ENCODE measurements around the gene AGFG1. TPM values are rescaled to one million over a fixed set of nuclear protein-coding genes. Genes with fewer than 3 reads are reported as not detected.
"Not testable (repeated sequence)": the region's sequence is repeated elsewhere in the genome, so short reads cannot be mapped to it uniquely, and the experiment has no call there.

Gene AGFG1
- total RNA-seq, 1 donor from 2014 or later = 74.0 TPM

DNA sequence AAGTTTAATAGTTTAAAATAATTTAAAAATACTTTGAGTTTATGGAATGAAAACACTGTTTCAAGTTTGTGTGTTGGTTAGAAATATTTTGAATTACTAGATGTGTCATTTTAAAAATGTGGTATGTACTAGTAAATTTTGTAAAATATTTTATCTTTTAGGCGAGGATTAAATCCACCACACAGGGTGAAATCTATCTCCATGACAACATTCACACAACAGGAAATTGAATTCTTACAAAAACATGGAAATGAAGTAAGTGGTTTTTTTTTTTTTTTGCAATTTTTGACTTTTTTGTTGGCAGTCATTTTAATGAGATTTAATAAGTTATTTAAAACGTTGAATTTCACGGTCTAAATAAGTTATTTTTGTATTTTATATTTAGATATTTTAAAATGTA, 19.4 kb downstream of the AGFG1 start:
- intact Hi-C loops (cut with micrococcal nuclease) = no loop called here

DNA sequence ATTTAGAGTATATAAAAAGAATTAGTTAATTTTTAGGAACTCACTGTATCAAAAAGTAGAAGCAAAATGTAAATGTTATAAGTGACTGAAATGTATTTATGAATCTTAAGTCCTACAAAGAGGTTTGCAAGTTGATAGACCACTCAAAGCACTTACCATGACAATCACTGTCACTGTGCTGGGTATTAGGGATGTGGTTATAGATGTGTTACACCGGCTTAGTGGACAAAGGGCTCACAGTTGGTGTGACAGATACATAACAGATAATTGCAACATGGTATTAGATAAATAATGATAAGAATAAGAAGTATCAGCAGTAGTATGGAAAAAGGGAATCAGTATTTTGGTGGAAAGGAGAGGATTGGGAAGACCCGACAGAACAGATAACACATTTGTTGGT, 21.6 kb downstream of the AGFG1 start:
- intact Hi-C loops (cut with micrococcal nuclease) = no loop called here

DNA sequence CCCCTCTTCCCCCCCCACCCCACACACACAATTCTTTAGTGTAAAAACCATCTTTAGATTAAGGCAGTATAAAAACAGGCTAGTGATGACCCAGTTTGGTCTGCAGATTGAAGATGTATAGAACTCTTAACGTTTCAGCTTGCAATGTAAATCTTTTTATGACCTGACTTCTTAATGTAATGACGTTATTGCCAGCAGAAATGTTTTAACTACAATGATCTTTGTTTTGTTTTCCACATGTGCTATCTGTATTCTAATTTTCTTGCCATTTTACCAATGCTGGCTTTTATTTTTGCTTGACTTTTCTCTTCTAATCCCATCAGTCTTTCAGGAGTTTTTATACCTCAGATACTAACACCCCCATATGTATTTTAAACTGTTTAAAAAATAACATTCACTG, 25.2 kb downstream of the AGFG1 start:
- intact Hi-C loops (cut with micrococcal nuclease) = no loop called here

DNA sequence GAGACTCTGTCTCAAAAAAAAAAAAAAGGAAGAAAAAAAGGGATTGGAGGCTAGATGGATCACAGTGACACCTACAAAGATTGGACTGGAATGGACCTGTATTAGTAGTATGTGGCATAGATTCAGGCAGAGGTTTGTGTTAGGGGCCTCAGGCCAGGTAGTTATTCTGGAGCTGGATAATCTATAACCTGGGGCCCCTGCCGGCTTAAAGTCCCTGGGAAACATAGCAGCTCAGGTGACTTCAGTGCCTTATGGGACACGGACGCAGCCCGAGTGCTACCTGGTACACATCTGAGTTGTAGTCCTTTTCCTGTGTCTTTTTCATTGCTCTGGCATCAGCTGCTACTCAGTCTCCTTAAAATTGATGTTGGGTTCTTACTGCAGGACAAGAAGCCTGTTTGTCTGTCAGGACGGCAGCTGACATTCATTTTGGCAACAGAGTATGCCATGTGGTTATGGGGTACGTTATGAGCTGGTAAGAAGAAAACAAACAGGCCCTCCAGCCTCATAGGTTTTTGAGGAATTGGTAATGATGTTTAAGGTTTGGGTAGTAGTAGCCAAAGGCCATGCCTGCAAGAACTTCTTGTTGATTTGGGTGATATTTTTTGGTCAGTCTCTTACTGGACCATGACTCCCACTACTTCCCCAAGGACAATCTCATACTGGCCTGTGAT, 27.8 kb downstream of the AGFG1 start:
- intact Hi-C loops (cut with micrococcal nuclease) = no loop called here

DNA sequence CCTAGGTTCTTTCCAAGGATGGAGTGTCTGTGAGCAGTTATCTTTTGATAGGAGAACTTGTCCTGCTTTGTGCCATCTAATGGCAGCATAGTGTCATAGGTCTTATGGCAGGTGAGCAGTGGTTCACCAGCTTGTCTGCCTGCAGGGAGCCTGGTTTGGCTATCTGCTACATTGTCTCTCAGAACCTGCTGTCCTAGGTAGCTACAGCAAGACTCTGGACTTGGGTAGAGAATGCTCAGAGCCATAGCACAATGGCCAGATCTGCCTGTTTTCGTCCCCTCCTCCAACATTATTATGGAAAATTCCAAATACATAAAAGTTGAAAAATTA, 28.3 kb downstream of the AGFG1 start:
- intact Hi-C loops (cut with micrococcal nuclease) = no loop called here

DNA sequence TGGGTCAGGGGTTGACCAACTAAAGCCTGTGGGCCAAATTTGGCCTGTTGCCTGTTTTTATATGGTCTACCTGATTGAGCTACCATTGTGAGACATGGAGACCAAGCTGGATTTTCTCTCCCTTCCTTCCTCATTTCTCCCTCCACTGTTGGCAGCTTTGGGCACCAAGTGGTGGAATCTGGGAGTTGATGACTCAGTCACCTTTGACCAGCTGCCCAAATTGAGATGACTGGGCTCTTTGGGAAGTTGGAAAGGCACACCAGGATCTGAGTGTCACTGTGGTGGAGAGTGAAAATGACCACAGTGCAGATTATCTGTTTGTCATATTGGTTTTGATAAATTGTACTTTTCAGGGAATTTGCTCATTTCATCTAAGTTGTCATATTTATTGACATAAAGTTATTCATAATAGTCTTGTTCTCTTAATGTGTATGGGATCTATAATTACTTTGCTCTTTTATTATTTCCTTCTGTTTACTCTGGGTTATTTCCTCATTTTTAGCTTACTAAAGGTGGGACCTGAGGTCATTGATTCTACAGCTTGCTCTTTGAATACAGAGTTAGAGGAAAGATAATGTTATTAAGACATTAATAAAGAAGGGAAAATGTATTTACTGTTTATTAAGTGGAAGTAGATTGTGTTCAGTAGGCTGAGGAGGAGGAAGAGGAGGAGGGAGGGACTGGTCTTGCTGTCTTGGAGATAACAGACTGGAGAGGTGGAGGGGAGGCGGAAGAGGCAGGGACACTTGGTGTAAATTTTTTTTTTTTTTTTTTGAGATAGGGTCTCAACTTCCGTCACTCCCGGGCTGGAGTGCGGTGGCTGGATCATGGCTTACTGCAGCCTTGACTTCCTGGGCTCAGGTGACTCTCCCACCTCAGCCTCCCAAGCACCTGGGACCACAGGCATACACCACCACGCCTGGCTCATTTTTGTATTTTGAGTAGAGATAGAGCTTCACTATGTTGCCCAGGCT, 31.8 kb downstream of the AGFG1 start:
- intact Hi-C loops (cut with micrococcal nuclease) = no loop called here

DNA sequence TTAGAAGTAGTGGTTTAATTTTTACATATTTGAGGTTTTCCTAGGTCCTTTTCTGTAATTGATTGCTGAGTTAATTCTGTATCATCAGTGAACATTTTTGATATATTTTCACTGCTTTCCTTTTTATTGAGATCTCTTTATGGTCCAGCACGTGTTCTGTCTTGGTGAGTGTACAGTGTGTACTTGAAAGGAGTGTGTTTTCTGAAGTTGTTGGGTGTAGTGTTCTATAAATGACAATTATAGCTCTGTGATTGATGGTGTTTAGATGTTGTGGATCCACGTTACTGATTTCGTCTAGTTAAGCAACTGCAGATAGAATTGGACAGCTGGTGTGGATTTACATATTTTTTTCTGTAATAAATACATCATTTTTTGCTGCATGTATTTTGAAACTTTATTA, 32.7 kb downstream of the AGFG1 start:
- intact Hi-C loops (cut with micrococcal nuclease) = no loop called here

DNA sequence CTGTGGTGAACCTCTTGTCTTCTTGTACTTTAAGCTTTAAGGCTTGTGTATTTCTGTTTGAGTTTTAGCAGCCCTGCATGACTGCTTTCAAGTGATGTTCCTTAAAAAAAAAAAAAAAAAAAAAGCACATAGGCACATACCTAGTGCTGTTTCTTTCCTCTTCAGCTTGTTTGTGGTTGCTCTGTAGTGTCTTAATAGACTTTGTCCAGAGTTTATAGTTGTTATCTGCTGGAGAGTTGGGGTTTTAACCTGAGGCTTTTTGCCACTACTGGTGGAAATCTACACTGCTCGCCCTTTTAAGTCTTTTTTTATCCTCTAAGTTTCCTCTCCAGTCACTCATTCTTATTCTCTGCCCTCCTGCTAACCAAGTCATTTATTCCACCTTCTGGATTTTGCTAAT, 34.5 kb downstream of the AGFG1 start:
- intact Hi-C loops (cut with micrococcal nuclease) = no loop called here

DNA sequence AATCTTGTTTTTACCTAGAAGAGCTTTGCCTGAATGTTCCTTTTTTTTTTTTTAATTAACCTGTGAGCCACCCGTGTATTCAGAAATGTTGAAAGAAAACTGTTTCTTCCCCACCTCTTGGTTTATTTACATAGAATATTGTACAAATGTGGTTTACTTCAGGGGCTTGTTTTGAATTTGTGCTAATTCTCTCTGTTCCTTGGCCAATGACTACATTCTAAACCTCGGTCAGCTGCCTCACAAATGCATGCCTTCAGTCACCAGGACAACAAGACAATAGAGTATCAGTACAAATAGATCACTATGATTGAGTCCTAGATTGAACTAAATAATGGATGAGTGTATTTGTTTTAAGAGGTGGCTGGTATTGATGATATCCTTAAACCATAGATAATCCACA, 36.0 kb downstream of the AGFG1 start:
- intact Hi-C loops (cut with micrococcal nuclease) = no loop called here

DNA sequence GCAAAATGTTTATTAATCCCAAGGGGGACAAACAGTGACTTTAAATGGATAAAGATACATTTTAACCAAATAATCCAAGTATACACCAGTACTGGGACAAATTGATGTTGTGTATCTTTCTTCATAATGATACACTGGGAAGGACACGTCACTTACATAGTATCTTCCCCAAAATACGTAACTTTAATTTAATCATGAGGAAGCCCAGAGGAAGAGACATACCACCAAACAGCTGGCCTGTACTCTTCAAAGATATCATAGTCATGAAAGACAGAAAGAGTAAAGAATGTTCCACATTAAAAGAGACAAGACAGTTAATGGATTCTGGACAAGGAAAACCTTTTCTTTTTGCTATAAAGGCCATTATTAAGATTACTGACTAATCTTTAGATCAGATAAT, 37.1 kb downstream of the AGFG1 start:
- intact Hi-C loops (cut with micrococcal nuclease) = no loop called here

DNA sequence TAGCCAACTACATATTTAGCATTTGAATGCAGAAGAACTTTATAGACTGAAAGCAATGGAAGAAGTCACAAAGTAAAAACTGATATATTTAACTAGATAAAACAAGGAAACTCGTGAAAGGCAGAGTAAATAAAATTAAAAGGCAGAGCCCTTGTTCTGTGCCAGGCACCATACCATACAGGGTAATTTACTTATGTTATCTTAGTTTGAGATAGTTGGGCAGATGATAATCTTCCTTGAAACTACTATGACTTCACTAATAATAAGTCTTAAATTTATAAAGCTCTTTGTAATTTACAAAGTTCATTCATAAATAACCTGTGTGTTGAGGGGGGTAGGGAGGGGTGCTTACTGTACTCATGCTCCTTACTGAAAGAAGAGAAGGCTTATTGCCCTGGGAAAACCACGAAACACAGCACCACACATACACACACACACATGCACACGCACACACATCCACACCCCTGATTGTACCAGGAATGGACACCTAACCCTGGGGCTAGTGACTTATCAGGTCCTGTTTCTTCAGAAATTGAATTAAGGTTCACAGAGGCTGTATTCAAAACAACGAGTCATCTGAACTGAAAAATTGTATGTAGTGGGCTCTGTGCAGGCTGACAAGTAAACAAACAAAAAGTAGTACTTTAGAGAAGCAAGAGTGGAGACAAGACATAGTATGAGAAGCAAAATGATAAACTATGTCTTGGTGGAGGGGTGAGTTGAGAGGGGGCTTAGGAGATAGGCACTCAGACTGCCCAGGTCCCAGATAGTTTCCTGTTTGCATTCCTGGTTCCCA, 38.1 kb downstream of the AGFG1 start:
- intact Hi-C loops (cut with micrococcal nuclease) = no loop called here

DNA sequence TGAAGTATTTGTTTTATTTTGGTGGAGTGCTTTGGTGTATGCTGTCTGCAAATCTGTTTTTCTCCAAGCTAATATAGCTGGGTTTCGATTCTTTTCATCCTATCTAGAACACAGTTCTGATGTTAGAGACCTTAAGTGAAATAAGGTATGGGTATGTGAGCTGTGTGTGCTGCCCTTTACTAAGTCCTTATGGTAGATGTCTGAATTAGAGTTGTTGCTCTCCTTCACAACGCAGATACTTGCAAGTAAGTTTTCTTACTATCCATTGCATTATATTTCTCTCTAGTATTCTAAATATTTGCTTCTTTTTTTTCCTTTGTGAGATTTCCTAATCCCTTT, 38.6 kb downstream of the AGFG1 start:
- intact Hi-C loops (cut with micrococcal nuclease) = no loop called here

DNA sequence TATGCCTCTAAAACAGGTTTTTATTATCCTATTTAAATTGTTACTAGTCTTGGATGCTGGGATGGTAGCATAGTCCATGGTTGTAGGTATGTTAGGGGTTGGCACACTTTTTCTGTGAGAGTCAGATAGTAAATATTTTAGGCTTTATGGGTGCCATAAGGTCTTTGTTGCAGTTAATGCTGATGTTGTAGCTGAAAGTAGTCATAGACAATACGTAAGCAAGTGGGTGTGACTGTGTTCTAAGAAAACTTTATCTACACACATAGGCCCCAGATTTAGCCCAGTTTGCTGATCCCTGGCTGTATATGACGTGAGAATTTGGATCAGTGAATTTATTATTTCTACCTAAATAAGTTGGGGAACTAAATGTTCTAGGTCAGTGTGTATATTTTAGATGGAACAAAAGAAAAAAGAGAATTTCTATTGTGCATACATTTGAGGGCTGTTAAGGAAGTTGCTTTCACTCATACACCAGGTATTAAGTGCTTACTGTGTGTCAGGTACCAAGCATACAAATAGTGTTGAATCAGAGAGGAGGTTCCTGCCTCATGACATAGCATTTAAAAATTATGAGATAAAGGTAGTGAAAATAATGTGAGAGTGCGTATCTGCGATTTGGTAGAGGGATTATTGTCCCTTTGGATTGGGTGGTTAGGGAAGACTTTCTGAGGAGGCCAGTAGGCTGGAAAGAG, 39.4 kb downstream of the AGFG1 start:
- intact Hi-C loops (cut with micrococcal nuclease) = no loop called here

DNA sequence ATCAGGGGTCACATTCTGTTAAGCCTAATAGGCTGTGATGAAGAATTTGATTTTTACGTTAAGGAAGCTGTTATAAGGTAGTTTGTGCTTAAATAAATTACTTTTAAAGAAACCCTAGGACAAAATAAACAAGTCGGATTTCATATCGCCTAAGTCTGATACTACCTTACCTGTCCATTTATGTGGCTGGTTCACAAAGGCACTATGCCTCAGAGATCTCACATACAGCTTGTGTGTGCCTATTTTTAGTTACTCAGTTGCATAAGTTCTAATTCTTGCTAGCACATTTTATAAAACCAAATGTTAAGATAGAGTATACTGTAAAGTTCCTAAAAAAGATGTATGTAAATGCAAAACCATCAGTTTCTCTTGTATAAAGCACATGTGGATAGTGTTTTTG, 40.0 kb downstream of the AGFG1 start:
- intact Hi-C loops (cut with micrococcal nuclease) = no loop called here

DNA sequence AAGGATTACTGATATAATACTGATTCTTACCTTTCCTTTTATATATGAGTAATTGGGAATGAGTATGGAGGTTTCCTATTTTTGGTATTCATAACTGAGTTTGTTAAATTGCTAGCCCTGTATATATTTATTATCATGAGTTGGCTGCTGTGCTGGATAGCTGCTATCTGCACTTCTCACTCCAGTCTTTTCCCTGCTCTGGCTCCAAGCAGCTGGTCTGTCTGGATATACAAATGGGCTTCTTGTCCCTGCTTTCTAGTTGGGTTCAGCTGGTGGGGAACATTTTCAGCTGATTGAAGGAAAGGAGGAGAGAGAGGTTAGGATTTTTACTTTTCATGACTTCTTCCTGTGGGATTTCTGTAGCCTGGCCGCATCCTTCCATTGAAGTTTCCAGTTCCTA, 41.2 kb downstream of the AGFG1 start:
- intact Hi-C loops (cut with micrococcal nuclease) = no loop called here

DNA sequence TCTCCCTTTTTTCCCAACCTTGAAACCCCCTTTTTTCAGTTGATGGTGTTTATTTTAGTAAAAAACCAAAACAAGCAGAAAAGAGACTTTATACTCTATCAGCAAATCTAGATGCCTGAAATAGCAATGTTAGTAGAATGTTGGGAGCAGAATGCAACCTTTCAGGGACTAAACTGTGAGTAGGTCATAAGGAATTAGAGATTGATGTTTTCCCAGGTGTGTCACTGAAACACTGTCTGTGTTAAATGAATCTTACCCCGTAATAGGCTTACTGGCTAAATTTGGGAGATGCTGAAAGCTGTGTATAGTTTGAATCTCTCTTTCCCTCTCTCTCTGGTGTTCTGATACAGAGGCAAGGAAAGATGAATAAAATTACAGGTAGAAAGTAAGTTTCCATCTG, 43.8 kb downstream of the AGFG1 start:
- intact Hi-C loops (cut with micrococcal nuclease) = no loop called here

DNA sequence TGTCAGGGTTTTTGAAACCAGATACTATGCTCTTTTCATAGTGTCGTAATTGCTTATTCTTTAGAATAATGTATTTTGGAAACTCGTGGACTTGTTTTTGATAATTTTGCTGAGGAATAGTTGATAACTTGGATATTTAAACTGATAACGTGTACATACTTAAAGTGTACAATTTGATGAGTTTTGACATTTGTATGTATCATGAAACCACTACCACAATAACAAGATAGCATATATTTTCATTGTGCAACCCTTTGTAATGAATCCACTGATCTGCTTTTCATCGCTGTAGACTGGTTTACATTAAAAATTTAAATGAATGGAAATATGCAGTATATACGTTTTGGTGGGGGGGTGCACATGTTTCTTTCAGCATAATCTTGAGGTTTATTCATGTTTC, 45.8 kb downstream of the AGFG1 start:
- intact Hi-C loops (cut with micrococcal nuclease) = no loop called here

DNA sequence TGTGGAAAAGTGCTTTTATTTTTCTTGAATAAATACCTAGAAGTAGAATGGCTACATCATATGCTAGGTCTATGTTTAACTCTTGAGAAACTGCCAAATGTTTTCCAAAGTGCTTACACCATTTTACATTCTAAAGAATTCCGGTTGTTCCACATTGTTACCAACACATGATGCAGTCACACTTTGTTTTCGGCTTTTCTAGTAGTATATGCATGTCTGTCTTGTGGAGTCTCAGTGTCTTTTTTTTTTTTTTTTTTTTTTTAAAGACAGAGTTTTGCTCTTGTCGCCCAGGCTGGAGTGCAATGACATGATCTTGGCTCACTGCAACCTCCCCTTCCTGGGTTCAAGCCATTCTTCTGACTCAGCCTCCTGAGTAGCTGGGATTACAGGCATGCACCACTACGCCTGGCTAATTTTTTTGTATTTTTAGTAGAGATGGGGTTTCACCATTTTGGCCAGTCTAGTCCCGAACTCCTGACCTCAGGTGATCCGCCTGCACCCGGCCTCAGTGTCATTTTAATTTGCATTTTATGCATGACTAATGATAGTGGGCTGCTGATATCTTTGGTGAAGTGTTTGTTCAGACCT, 46.4 kb downstream of the AGFG1 start:
- intact Hi-C loops (cut with micrococcal nuclease) = not testable (repeated sequence)

DNA sequence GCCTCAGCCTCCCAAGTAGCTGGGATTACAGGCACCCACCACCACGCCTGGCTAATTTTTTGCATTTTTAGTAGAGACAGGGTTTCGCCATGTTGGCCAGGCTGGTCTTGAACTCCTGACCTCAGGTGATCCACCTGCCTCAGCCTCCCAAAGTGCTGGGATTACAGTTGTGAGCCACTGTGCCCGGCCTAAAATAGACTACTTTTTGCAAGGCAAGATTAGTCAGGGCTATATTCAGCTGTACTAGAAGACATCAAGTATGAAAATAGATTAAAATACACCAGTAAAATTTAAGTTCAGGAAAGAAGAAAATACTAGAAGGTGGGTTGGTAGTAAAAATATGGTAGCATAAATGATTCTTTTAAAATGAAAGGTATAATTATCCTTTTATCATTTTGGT, 49.2 kb downstream of the AGFG1 start:
- intact Hi-C loops (cut with micrococcal nuclease) = not testable (repeated sequence)

DNA sequence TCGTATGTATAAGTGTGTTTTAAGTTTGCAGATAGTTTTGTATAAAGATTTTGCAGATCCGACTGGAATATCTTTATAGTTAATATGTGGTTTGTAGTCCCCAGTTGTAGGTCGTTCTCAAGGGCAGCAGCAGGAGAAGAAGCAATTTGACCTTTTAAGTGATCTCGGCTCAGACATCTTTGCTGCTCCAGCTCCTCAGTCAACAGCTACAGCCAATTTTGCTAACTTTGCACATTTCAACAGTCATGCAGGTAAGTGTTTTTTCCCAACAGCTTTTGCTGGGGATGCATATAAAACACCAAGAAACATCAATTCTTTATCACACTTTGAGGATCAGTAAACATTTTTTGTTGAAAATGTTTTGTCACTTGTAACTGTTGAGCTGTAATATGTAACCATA, 52.7 kb downstream of the AGFG1 start:
- intact Hi-C loops (cut with micrococcal nuclease) = loop anchor here (1.0 kb wide), 1 partner anchor 223 kb away; no protein-coding TSS in a partner anchor

DNA sequence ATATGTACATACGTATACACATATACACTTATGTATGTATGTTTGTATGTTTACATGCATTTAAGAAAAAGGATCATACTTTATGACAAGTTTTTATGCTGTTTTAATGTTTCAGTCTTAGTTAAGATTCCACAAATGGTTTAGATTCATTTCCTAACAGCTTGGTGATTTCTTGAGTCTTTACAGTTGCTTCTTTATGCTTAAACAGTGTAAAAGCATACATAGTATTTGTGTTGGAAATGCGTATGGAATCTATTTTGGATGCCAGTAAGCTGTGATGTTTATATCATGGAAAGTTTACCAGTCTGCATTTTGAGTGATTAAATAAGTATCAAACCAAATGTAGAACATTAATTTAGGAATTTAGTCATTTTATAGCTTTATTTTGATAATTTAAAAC, 55.4 kb downstream of the AGFG1 start:
- intact Hi-C loops (cut with micrococcal nuclease) = no loop called here
